Vagina (tissue), 2 donors: ENCODE data around the gene GLIPR1L2. TPM values are rescaled to one million over a fixed set of nuclear protein-coding genes. Genes with fewer than 3 reads are reported as not detected.

ENCODE experiments used
- DNase-seq, 2 donors: peaks; one replicate each; pipeline ENCODE4 v3.0.0-alpha.2; 2017; ENCODE audit errors: extremely low spot score in 2 of 2
- H3K27ac ChIP-seq: fragments of 200-600 bp; sonication (generic); one replicate; pipeline ENCODE4 v1.5.1; 2019
- H3K27me3 ChIP-seq: fragments of 200-600 bp; sonication (generic); one replicate; pipeline ENCODE4 v1.5.1; 2019
- H3K36me3 ChIP-seq, 2 donors: fragments of 200-600 bp; sonication (generic); one replicate each; pipeline ENCODE4 v1.5.1; 2017 to 2019
- H3K4me1 ChIP-seq: fragments of 200-600 bp; sonication (generic); one replicate; pipeline ENCODE4 v1.5.1; 2019
- H3K4me3 ChIP-seq, 2 donors: fragments of 200-600 bp; sonication (generic); 1 replicate in 1 of 2; 2 replicates in 1 of 2; pipeline ENCODE4 v1.5.1; 2016 to 2019
- H3K9me3 ChIP-seq: fragments of 200-600 bp; sonication (generic); one replicate; pipeline ENCODE4 v1.5.1; 2019
- POLR2A ChIP-seq, 2 donors: fragments of 450-650 bp; IDR thresholded peaks; one replicate each; pipeline ENCODE4 v1.6.1; 2017; ENCODE audit warnings: antibody characterized with exemption in 2 of 2, mild to moderate bottlenecking in 2 of 2, moderate library complexity in 2 of 2
- POLR2AphosphoS5 ChIP-seq, 2 donors: sonication (generic); formaldehyde crosslinking; IDR thresholded peaks; one replicate each; pipeline ENCODE4 v1.9.0; 2017; ENCODE audit warnings: antibody characterized with exemption in 2 of 2, mild to moderate bottlenecking in 2 of 2, low read depth in 1 of 2; ENCODE audit not compliant: insufficient read depth in 1 of 2
- intact Hi-C: fragments of 100-400 bp; cut with DNase I; formaldehyde crosslinking; loops from one replicate; pipeline ENCODE4 v1.15.1; 2023
- total RNA-seq: library from RNA; depleted of rRNA; stranded (reverse); fragments of >200 nt; gene quantifications from one replicate; pipeline ENCODE4 v1.2.3, GENCODE V29; 2016
- TF ChIP-seq, protein P1 (sequence below), 3 experiments: fragments of 450-650 bp in 2 of 3; fragments of 200-600 bp in 1 of 3; sonication (generic) in 1 of 3; IDR thresholded peaks; one replicate each; pipeline ENCODE4 v1.5.1; 2017 to 2019; ENCODE audit warnings: antibody characterized with exemption in 3 of 3, mild to moderate bottlenecking in 2 of 3, moderate library complexity in 2 of 3

The GLIPR1L2 gene
- total RNA-seq, 1 donor from 2014 or later = 1.2 TPM

DNA sequence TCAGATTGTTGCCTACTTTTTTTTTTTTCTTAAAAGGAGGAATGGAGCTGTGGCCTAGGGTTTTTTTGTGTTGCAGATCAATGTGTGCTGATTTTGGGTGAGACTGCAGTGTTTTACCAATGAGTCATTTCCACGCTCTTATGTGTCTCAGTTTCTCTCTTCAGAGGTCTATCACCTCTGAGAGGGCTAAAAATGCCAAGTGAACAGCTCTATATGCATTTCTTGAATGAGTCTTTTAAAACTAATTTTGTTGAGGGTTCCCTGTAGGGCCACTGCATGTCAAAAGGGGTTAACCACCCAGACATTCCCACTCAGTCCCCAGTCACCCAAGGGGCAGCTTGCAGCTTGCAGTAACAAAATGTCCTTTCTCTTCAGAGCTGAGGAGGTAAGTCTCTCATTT is 24.3 kb upstream of the GLIPR1L2 start:
- TF ChIP-seq POLR2AphosphoS5 (IDR thresholded peaks at IDR 0.05; ENCODE audit: insufficient read depth in 1 of 2, low read depth in 1 of 2) = no peak
- H3K9me3 ChIP-seq = no peaks in the 10 kb centered on the region
- H3K36me3 ChIP-seq = no peaks in the 10 kb centered on the region
- no peak overlapping the region for H3K4me3 ChIP-seq
- no peak for DNase-seq
- no peaks in the 10 kb centered on the region for H3K4me1 ChIP-seq
- H3K27ac ChIP-seq = no peak overlapping the region
- intact Hi-C loops = no loop called here
- H3K27me3 ChIP-seq = no peaks in the 10 kb centered on the region

DNA sequence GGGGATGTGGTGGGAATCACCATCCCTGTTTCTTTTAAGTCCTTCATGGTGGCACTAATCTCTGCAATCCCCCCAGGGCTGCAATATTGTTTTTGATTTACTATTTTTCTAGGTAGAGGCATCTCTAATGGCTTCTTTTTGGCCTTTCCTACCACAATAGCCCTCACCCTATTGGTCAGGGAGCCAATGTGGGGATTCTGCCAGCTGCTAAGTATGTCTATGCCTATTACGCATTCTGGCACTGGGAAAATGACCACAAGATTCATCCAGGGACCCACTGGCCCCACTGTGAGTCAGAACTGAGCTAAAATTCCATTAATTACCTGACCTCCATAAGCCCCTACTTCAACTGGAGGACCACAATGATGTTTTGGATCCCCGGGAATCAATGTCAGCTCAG is 15.9 kb upstream of the GLIPR1L2 start:
- Histone ChIP-seq H3K4me3 (no peak overlapping the region), H3K9me3 (no peaks in the 10 kb centered on the region), H3K27me3 (no peaks in the 10 kb centered on the region), H3K4me1 (no peaks in the 10 kb centered on the region), H3K27ac (no peak overlapping the region), H3K36me3 (no peaks in the 10 kb centered on the region)
- no peak for DNase-seq
- TF ChIP-seq POLR2A (IDR thresholded peaks at IDR 0.05) (no peak), POLR2AphosphoS5 (IDR thresholded peaks at IDR 0.05; ENCODE audit: insufficient read depth in 1 of 2, low read depth in 1 of 2) (no peak)
- TF ChIP-seq, protein P1, sequence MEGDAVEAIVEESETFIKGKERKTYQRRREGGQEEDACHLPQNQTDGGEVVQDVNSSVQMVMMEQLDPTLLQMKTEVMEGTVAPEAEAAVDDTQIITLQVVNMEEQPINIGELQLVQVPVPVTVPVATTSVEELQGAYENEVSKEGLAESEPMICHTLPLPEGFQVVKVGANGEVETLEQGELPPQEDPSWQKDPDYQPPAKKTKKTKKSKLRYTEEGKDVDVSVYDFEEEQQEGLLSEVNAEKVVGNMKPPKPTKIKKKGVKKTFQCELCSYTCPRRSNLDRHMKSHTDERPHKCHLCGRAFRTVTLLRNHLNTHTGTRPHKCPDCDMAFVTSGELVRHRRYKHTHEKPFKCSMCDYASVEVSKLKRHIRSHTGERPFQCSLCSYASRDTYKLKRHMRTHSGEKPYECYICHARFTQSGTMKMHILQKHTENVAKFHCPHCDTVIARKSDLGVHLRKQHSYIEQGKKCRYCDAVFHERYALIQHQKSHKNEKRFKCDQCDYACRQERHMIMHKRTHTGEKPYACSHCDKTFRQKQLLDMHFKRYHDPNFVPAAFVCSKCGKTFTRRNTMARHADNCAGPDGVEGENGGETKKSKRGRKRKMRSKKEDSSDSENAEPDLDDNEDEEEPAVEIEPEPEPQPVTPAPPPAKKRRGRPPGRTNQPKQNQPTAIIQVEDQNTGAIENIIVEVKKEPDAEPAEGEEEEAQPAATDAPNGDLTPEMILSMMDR (IDR thresholded peaks at IDR 0.05) = no peak
- intact Hi-C loops = no loop called here

DNA sequence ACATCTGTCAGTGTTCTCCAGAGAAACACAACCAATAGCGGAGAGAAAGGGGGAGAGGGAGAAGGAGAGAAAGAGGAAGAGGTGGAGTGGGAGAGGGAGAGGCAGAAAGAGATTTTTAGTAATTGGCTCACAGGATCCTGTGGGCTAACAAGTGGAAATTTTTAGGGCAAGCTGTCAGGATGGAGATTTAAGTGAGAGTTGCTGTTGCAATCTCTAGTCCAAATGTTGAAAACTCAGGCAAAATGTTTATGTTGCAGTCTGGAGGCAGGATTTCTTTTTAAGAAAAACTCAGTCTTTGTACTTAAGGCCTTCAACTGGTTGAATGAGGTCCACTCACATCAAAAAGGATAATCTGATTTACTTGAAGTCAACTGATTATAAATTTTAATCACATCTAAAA is 12.5 kb upstream of the GLIPR1L2 start:
- Histone ChIP-seq H3K36me3 (no peaks in the 10 kb centered on the region), H3K27ac (no peak overlapping the region), H3K4me3 (no peak overlapping the region), H3K27me3 (no peaks in the 10 kb centered on the region), H3K9me3 (no peaks in the 10 kb centered on the region), H3K4me1 (no peaks in the 10 kb centered on the region)
- TF ChIP-seq, protein P1 (IDR thresholded peaks at IDR 0.05) = no peak
- no peak for TF ChIP-seq POLR2A (IDR thresholded peaks at IDR 0.05)
- no peak for DNase-seq
- intact Hi-C loops = no loop called here

DNA sequence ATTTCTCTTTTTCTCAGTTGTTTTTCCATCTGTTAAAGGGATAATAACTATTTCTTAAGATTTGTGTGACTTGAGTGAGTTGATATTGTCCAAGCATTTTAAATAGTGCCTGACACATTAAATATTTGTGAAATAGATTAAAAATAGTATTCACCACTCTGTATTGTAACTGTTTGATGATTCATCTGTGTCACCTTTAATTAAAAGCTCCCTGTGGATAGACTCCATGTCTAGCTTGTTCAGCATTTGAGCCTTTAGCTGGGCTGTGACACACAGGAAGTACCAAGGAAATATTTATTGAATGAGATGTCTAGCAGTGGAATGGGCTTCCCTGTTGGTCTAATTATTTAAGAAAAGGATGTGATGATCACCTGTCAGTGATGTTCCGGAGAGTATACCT is 1.8 kb upstream of the GLIPR1L2 start:
- no peak for DNase-seq
- intact Hi-C loops = no loop called here
- no peaks in the 10 kb centered on the region for H3K36me3 ChIP-seq
- H3K4me1 ChIP-seq = peaks cover 29% of the 10 kb centered on the region
- TF ChIP-seq, protein P1 (IDR thresholded peaks at IDR 0.05) = no peak
- peak in 1 of 2 donors; percentile 28 for TF ChIP-seq POLR2AphosphoS5 (IDR thresholded peaks at IDR 0.05; ENCODE audit: insufficient read depth in 1 of 2, low read depth in 1 of 2)
- H3K27me3 ChIP-seq = no peaks in the 10 kb centered on the region
- peak overlapping the region; percentile 80 for H3K27ac ChIP-seq
- peak overlapping the region in 1 of 2 donors; percentile 16 for H3K4me3 ChIP-seq
- no peaks in the 10 kb centered on the region for H3K9me3 ChIP-seq

DNA sequence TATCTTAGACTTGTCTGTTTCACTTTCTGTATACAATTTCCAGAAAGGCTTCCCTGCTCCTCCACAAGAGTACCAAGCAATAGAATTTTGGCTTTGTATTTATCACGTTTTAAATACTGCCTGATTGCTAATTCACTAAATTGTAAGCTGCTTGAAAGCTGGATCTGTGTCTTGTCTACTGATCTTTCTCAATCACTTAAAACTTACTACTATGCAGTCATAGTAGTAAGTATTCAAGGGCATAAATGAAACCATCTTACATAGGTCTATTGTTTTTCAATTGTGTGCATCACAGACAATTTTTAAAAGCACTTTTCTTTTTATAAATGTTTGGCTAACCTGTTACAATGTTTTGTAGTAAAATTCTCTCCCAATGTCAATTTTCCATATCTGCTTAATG is 1.2 kb upstream of the GLIPR1L2 start:
- TF ChIP-seq POLR2A (IDR thresholded peaks at IDR 0.05) = no peak
- peak overlapping the region; percentile 16 to 52 for H3K4me3 ChIP-seq
- intact Hi-C loops = no loop called here
- H3K9me3 ChIP-seq = no peaks in the 10 kb centered on the region
- no peak for DNase-seq
- no peaks in the 10 kb centered on the region for H3K36me3 ChIP-seq
- H3K27me3 ChIP-seq = no peaks in the 10 kb centered on the region
- H3K4me1 ChIP-seq = peaks cover 29% of the 10 kb centered on the region
- peak overlapping the region; percentile 80 for H3K27ac ChIP-seq

DNA sequence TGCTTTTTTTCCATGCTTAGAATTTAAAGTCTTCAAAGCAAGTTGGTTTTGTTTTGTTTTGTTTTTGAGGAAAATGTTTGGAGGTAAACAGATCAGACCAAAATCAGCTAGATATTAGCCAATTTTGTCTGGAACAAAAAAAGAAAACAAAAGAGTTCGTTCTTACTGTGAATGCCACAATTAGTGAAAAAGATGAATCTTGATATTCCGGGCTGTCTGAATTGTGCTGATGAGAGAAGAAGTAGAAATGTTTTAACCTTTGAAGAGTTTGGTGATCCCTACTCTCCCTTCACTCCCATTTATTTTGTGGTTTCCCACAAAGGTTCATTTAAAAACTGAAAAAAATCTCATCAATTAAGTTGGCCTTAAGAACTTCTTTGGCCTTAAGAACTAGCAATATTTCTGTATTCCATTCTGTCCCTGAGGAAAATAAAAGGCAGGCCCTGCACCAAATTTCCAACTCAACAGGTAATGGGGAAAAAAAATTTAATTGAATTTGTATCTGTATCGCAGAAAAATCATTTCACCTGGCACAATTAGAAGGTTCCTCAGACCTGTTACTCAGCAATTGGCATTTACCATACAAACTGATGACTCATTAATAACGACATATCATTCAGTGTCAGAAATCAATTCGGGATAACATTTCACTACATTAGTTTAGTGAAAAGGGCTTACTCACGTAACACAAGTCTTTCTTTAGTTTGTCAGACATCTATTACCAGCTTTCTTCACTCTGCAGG is 562 bp upstream of the GLIPR1L2 start:
- intact Hi-C loops = no loop called here
- TF ChIP-seq POLR2A (IDR thresholded peaks at IDR 0.05) = no peak
- TF ChIP-seq, protein P1 (IDR thresholded peaks at IDR 0.05) = no peak
- TF ChIP-seq POLR2AphosphoS5 (IDR thresholded peaks at IDR 0.05; ENCODE audit: insufficient read depth in 1 of 2, low read depth in 1 of 2) = no peak
- Histone ChIP-seq H3K27ac (peak overlapping the region; percentile 80), H3K4me3 (peak overlapping the region; percentile 52 to 67), H3K4me1 (peaks cover 29% of the 10 kb centered on the region), H3K9me3 (no peaks in the 10 kb centered on the region), H3K27me3 (no peaks in the 10 kb centered on the region), H3K36me3 (no peaks in the 10 kb centered on the region)
- no peak for DNase-seq
